DND-41 (cell line): ENCODE data around the gene CERS6.

ENCODE experiments used
- EZH2 ChIP-seq: IDR thresholded peaks from 3 replicates; pipeline ENCODE4 v1.6.1; 2012; ENCODE audit warnings: borderline replicate concordance, low read depth, mild to moderate bottlenecking, moderate library complexity, low read length, inconsistent platforms; ENCODE audit not compliant: severe bottlenecking
- TF ChIP-seq, protein P1 (sequence below): IDR thresholded peaks from 2 replicates; pipeline ENCODE4 v1.5.1; 2012; ENCODE audit warnings: borderline replicate concordance, low read length, moderate library complexity, mild to moderate bottlenecking; ENCODE audit not compliant: poor library complexity, severe bottlenecking; ENCODE audit errors: extremely low read depth

DNA sequence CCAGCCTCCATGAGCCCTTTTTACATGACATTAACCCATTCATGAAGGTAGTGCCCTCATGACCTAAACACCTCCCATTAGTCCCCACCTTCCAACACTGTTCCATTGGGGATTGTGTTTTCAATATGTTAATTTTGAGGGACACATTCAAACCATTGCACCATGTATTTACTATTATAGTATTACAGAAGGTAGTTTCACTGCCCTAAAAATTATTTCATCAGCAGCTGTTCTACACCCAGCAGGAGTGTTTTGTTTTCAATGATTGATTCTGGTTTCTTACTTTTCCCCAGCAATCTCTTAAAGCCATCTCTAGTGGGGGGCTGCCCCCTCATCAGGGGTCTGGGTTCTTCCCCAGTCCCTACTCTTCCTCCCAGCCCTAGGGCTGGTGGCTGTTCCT, 71.9 kb downstream of the CERS6 start:
- TF ChIP-seq, protein P1, sequence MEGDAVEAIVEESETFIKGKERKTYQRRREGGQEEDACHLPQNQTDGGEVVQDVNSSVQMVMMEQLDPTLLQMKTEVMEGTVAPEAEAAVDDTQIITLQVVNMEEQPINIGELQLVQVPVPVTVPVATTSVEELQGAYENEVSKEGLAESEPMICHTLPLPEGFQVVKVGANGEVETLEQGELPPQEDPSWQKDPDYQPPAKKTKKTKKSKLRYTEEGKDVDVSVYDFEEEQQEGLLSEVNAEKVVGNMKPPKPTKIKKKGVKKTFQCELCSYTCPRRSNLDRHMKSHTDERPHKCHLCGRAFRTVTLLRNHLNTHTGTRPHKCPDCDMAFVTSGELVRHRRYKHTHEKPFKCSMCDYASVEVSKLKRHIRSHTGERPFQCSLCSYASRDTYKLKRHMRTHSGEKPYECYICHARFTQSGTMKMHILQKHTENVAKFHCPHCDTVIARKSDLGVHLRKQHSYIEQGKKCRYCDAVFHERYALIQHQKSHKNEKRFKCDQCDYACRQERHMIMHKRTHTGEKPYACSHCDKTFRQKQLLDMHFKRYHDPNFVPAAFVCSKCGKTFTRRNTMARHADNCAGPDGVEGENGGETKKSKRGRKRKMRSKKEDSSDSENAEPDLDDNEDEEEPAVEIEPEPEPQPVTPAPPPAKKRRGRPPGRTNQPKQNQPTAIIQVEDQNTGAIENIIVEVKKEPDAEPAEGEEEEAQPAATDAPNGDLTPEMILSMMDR, result no peak
- TF ChIP-seq EZH2, result no peak
